ENCODE measurements around the gene FAXC.

DNA sequence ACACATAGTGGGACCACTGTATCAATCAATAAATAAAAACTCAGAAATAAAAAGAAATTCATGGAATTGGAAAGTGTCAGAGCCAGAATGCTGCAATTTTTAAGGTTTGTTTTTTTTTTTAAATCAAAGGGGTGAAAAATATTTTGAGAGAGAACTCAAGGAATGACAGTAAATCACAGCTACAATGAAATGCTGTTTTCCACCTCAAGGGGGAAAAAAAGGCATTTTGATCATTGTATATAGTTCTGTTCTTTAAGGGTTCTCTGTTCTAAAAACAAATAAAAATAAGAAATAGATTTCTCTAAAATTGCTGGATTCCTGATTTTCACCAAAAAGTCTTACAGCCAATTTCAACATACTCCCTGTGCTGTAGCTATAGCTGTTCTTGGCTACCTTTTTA, 24.5 kb downstream of the FAXC start:
- no peak for TF ChIP-seq CTCF (IDR thresholded peaks at IDR 0.05; ENCODE audit: low read depth, low read length)
- TF ChIP-seq EZH2phosphoT487 (IDR thresholded peaks at IDR 0.05; ENCODE audit: low read depth), result no peak

All from OCI-LY3 (cell line).